ENCODE data around the gene RCC2. TPM values are rescaled to one million over a fixed set of nuclear protein-coding genes. Genes with fewer than 3 reads are reported as not detected.

RCC2 gene
- total RNA-seq, 1 donor from 2014 or later = 180 TPM

DNA sequence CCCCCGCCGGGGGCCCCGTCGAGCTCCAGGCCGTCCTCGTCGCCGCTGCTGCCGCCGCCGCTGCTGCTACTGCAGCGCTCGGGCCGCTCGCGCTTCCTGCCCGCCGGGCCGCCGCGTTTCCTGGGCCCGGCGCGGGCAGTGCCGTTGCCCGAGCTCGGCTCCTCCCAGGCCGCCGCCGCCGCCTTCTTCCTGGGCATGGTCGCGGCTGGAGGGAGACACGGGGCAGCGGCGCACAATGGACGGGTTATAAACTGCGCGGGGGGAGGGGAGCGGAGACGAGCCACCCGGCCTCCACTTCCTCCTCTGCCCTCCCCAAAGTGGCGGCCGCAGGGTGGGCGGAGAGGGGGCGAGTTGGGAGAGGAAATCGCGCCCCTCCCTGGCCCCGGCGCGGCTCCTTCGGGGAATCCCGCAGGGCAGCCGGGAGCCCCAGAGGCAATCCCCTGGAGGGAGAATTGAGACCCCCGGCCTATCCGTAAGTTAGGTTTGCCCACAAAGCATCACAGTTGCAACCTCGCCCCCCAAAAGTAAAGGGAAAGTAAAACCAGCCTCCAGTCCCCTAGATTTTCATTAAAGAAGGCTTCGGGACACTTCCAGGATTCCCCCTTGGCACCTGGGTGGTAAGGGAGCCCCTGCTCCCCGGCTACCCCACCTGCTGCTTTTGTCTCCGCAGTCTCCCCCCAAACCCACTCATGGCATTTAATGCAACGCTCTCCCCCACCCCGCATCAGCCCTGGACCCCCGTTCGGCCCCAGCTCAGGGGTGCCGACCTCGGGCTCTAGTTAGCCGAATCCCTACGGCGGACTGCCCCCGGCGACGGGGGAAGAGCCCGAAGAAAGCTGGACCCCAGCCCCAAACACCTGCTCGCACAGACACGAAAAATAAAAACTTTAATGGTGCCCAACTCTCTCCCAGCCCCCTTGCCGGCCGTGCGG is 893 bp downstream of the RCC2 start:
- Mint-ChIP-seq H3K9me3 (ENCODE audit: unreplicated experiment) (no peaks in the 10 kb centered on the region), H3K4me3 (ENCODE audit: unreplicated experiment) (peak overlapping the region; percentile 92)

GRCh38 chr1:17437580-17438317 is 1.7 kb downstream of the RCC2 start:
- Mint-ChIP-seq H3K4me3 (ENCODE audit: unreplicated experiment) (peak overlapping the region; percentile 92), H3K27ac (ENCODE audit: unreplicated experiment) (no peak overlapping the region), H3K36me3 (ENCODE audit: low read depth, unreplicated experiment) (no peaks in the 10 kb centered on the region), H3K9me3 (ENCODE audit: unreplicated experiment) (no peaks in the 10 kb centered on the region), H3K27me3 (ENCODE audit: unreplicated experiment) (peaks cover 17% of the 10 kb centered on the region), H3K4me1 (ENCODE audit: unreplicated experiment) (peaks cover 46% of the 10 kb centered on the region)
- no peak for TF ChIP-seq CTCF (IDR thresholded peaks at IDR 0.05; ENCODE audit: unreplicated experiment)
- peak; percentile 45 for DNase-seq (ENCODE audit: low spot score)

More for the DNA sequence above, 893 bp downstream of the RCC2 start:
- H3K36me3 Mint-ChIP-seq (ENCODE audit: low read depth, unreplicated experiment) = no peaks in the 10 kb centered on the region
- DNase-seq (ENCODE audit: low spot score) = peak; percentile 75
- peak; percentile 7 for TF ChIP-seq CTCF (IDR thresholded peaks at IDR 0.05; ENCODE audit: unreplicated experiment)
- peak overlapping the region; percentile 93 for H3K27ac Mint-ChIP-seq (ENCODE audit: unreplicated experiment)
- peaks cover 17% of the 10 kb centered on the region for H3K27me3 Mint-ChIP-seq (ENCODE audit: unreplicated experiment)
- H3K4me1 Mint-ChIP-seq (ENCODE audit: unreplicated experiment) = peaks cover 46% of the 10 kb centered on the region

DNA sequence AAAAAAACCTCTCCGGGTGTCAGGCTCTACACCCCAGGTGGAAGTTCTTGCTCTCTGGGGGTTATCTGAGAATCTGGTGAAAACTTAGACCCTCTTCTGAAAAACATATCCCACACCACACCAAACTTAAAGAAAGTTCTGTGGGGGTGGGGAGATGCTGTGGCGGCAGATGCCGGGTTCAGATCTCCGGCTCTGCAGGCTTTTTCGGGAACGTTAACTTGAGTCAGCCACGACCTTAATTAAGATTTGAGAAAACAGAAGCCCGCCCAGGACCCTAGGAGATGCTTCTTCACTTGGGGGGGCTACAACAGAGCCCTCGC is 2.3 kb downstream of the RCC2 start:
- Mint-ChIP-seq H3K36me3 (ENCODE audit: low read depth, unreplicated experiment) (no peaks in the 10 kb centered on the region), H3K27ac (ENCODE audit: unreplicated experiment) (peak overlapping the region; percentile 72)

GRCh38 chr1:17436380-17437174 is 2.9 kb downstream of the RCC2 start:
- H3K27ac Mint-ChIP-seq (ENCODE audit: unreplicated experiment) = peak overlapping the region; percentile 72
- H3K4me1 Mint-ChIP-seq (ENCODE audit: unreplicated experiment) = peaks cover 50% of the 10 kb centered on the region
- H3K36me3 Mint-ChIP-seq (ENCODE audit: low read depth, unreplicated experiment) = peaks cover 3% of the 10 kb centered on the region

More for the DNA sequence above, 2.3 kb downstream of the RCC2 start:
- H3K4me1 Mint-ChIP-seq (ENCODE audit: unreplicated experiment) = peaks cover 46% of the 10 kb centered on the region
- H3K4me3 Mint-ChIP-seq (ENCODE audit: unreplicated experiment) = peak overlapping the region; percentile 92
- no peak for TF ChIP-seq CTCF (IDR thresholded peaks at IDR 0.05; ENCODE audit: unreplicated experiment)
- DNase-seq (ENCODE audit: low spot score) = peak; percentile 9
- peaks cover 17% of the 10 kb centered on the region for H3K27me3 Mint-ChIP-seq (ENCODE audit: unreplicated experiment)
- H3K9me3 Mint-ChIP-seq (ENCODE audit: unreplicated experiment) = no peaks in the 10 kb centered on the region

More at GRCh38 chr1:17436380-17437174, 2.9 kb downstream of the RCC2 start:
- no peaks in the 10 kb centered on the region for H3K9me3 Mint-ChIP-seq (ENCODE audit: unreplicated experiment)
- TF ChIP-seq CTCF (IDR thresholded peaks at IDR 0.05; ENCODE audit: unreplicated experiment) = no peak
- H3K4me3 Mint-ChIP-seq (ENCODE audit: unreplicated experiment) = peak overlapping the region; percentile 92
- H3K27me3 Mint-ChIP-seq (ENCODE audit: unreplicated experiment) = peaks cover 17% of the 10 kb centered on the region
- no peak for DNase-seq (ENCODE audit: low spot score)

All from endothelial cell (in vitro differentiated cells).